Gastrocnemius medialis (tissue), 4 donors: Measurements from ENCODE around the gene UTS2B.

ENCODE experiments used
- CTCF ChIP-seq, 5 experiments: fragments of 450-650 bp in 3 of 5; fragments of 200-600 bp in 2 of 5; sonication (generic) in 2 of 5; IDR thresholded peaks in 4 of 5; conservative IDR thresholded peaks in 1 of 5; 1 replicate in 4 of 5; 2 replicates in 1 of 5; pipeline ENCODE4 v1.5.1; 2016 to 2019; ENCODE audit warnings: antibody characterized with exemption in 5 of 5, mild to moderate bottlenecking in 3 of 5, moderate library complexity in 3 of 5
- POLR2A ChIP-seq, 2 donors: fragments of 450-650 bp; IDR thresholded peaks; one replicate each; pipeline ENCODE4 v1.6.1; 2017; ENCODE audit warnings: antibody characterized with exemption in 2 of 2, mild to moderate bottlenecking in 2 of 2, moderate library complexity in 2 of 2

GRCh38 chr3:191263365-191263764, 67.0 kb downstream of the UTS2B start:
- no peak for TF ChIP-seq CTCF (IDR thresholded peaks at IDR 0.05 in 4 of 5, conservative IDR thresholded peaks at IDR 0.05 in 1 of 5)
- TF ChIP-seq POLR2A (IDR thresholded peaks at IDR 0.05): no peak
